Natural killer cell treated with Interleukin-12 subunit alpha and Interleukin-12 subunit beta and Interleukin-15 and Interleukin-18, amount 100 ng/mL, for 72 hours (primary cell): ENCODE results near the gene ALOX12B. TPM values are rescaled to one million over a fixed set of nuclear protein-coding genes. Genes with fewer than 3 reads are reported as not detected.
"Not testable (repeated sequence)": the region's sequence is repeated elsewhere in the genome, so short reads cannot be mapped to it uniquely, and the experiment has no call there.

Experiments
- ATAC-seq, 2 donors: fragments of 150-1000 bp; cut with Tn5 transposase in 1 of 2; sonication (Bioruptor Pico), chemical (Tn5 transposase) in 1 of 2; 2 replicates each; pipeline ENCODE4 v1.10.0; 2021
- DNase-seq: peaks from one replicate; pipeline ENCODE4 v3.0.0; 2022; ENCODE audit warnings: low spot score
- H3K27ac Mint-ChIP-seq, 2 donors: 1 replicate in 1 of 2; 2 replicates in 1 of 2; pipeline ENCODE4 v1.8.0; 2022; ENCODE audit warnings: mixed read lengths in 2 of 2, mild to moderate bottlenecking in 1 of 2, moderate library complexity in 1 of 2
- H3K27me3 Mint-ChIP-seq, 2 donors: 1 replicate in 1 of 2; 2 replicates in 1 of 2; pipeline ENCODE4 v1.8.0; 2022; ENCODE audit warnings: mixed read lengths in 2 of 2
- H3K36me3 Mint-ChIP-seq: one replicate; pipeline ENCODE4 v1.8.0; 2022; ENCODE audit warnings: mixed read lengths
- H3K4me1 Mint-ChIP-seq, 2 donors: 1 replicate in 1 of 2; 2 replicates in 1 of 2; pipeline ENCODE4 v1.8.0; 2022; ENCODE audit warnings: low read depth in 2 of 2, mixed read lengths in 2 of 2, mild to moderate bottlenecking in 1 of 2
- H3K4me3 Mint-ChIP-seq: one replicate; pipeline ENCODE4 v1.8.0; 2022; ENCODE audit warnings: mixed read lengths
- H3K9me3 Mint-ChIP-seq: 2 replicates; pipeline ENCODE4 v1.8.0; 2022; ENCODE audit warnings: mixed read lengths
- total RNA-seq, 2 donors: library from RNA; stranded (reverse); gene quantifications; one replicate each; pipeline ENCODE4 v1.2.3, GENCODE V29; 2022

Gene ALOX12B
- total RNA-seq, 2 donors from 2014 or later: 0.62 TPM; not detected in 1

DNA sequence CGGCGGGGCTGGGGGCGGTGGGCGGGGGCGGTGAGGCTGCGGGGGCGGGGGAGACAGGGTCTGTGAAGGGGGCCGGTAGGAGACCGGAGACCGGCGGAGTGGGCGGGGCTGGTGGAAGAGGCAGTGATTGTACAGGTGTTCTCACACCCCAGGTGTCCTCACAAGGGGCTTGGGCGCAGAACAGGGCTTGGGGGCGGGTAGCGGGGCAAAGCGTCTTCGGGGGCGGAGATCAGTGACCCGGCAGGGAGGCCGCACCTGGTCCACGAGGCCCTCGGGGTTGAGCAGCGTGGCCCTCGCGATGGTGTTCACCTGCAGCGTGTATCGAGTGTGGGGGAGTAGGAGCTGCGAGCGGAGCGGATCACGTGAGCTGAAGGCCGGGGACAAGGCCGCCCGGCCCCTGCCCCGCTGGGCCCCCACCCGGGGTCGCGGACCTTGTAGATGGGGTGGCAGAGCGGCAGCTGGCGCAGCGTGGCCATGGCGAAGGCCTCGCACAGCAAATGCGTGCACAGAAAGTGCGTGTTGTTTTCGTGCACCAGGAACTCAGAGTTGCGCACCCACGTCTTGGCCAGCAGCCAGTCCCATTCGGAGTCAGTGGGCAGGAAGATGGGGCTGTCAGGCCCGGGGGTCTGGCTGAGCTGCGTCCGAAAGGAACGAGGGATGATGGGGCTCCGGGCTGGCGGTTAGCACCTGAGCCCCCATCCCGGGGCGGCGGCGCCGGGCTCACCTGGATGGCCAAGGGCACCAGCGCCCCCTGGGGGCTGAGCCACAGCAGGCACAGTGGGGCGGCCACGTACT, 22.3 kb upstream of the ALOX12B start:
- ATAC-seq (peak; percentile 79 to 86), DNase-seq (peak; percentile 76)
- Mint-ChIP-seq H3K4me3 (no peak overlapping the region), H3K27ac (no peak overlapping the region), H3K4me1 (peaks cover 0 to 9% of the 10 kb centered on the region in 2 donors), H3K9me3 (no peaks in the 10 kb centered on the region), H3K36me3 (no peaks in the 10 kb centered on the region), H3K27me3 (peaks cover 39% of the 10 kb centered on the region in 2 donors)

DNA sequence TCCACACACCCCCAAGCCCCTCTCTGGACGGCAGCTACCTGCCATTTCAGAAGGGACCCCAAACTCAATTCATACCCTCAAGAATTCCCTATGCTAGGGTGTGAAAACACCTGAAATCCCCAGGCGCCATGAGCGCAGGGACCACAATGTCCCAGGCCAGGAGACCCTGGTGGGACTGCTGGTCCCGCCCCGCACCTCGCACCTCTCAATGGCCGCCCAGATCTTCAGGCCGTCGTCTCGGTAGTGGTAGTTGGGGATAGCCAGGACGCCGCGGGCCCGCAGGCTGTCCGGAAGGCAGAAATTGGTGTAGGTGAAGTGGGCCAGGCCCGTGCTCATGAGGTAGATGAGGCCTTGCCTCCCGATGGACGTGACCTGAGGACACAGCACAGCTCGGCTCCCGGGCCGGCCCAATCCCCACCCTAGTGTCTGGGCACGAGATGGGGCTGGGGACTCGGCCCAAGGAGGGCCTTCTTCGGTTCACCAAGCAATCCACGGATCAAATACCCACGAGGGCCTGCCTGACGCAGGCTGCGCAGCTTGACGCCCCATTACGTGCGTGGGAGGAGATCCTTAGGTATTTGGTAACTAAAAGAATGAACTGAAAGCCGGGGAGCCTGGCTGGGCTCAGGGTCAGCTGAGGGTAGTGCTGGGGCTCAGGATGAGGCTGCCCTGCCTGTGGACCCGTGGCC, 21.6 kb upstream of the ALOX12B start:
- no peaks in the 10 kb centered on the region for H3K36me3 Mint-ChIP-seq
- peaks cover 32% of the 10 kb centered on the region in 2 donors for H3K27me3 Mint-ChIP-seq
- no peak overlapping the region for H3K27ac Mint-ChIP-seq
- ATAC-seq (no peak), DNase-seq (no peak)
- H3K9me3 Mint-ChIP-seq: no peaks in the 10 kb centered on the region
- peaks cover 0 to 9% of the 10 kb centered on the region in 2 donors for H3K4me1 Mint-ChIP-seq
- no peak overlapping the region for H3K4me3 Mint-ChIP-seq

- not testable (repeated sequence) for H3K4me3 Mint-ChIP-seq, H3K4me1 Mint-ChIP-seq, DNase-seq, H3K27ac Mint-ChIP-seq, H3K9me3 Mint-ChIP-seq, H3K36me3 Mint-ChIP-seq, ATAC-seq
- H3K27me3 Mint-ChIP-seq: peaks cover 16 to 25% of the 10 kb centered on the region in 2 donors
Measured at GRCh38 chr17:8106980-8107379, 19.5 kb upstream of the ALOX12B start.

- Mint-ChIP-seq H3K9me3 (no peaks in the 10 kb centered on the region), H3K27ac (peak overlapping the region in 1 of 2 donors; percentile 66), H3K27me3 (peaks cover 10 to 18% of the 10 kb centered on the region in 2 donors), H3K4me3 (no peak overlapping the region), H3K36me3 (no peaks in the 10 kb centered on the region), H3K4me1 (peaks cover 0 to 6% of the 10 kb centered on the region in 2 donors)
- ATAC-seq (no peak), DNase-seq (no peak)
Measured at GRCh38 chr17:8105957-8106398, 18.5 kb upstream of the ALOX12B start.

DNA sequence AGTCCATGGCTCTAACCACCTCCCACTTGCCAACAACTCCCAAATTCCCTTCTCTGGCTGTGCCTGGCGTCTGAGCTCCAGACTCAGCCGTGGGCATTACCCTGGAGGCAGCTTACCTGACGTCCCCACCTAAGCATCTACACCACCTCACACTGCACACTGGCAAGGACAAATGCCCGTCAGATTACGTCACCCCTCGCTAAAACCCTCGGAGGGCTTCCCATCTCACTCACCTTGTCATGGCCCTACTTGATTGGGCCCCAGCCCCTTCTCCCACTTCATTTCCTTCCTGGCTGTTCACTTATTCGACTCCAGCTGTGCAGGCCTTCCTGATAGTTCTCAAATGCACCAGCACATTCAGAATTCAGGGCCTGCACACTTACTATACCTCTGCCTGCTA, 17.4 kb upstream of the ALOX12B start:
- Mint-ChIP-seq H3K27ac (no peak overlapping the region), H3K36me3 (no peaks in the 10 kb centered on the region), H3K4me3 (no peak overlapping the region), H3K27me3 (peaks cover 7 to 14% of the 10 kb centered on the region in 2 donors), H3K4me1 (peaks cover 0 to 2% of the 10 kb centered on the region in 2 donors), H3K9me3 (no peaks in the 10 kb centered on the region)
- ATAC-seq: no peak
- no peak for DNase-seq

DNA sequence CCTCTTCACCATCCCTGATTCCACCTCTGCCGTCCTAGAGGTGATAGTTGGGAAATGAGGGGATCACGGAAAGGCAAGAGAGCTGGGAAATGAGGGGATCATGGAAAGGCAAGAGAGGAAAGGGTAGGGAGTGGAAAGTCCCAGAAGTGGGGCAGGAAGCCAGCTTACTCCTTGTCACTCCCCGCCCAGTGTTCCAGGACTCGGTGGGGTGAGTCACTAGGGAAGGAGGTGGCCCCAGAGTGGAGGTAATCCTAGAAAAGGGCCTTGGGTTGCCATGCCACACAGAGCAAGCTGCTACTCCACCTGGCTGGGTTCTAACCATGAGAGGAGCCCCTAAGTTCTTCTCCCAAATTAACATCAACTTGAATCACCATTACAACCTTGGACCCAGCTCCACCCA, 16.0 kb upstream of the ALOX12B start:
- Mint-ChIP-seq H3K4me1 (peaks cover 0 to 2% of the 10 kb centered on the region in 2 donors), H3K36me3 (no peaks in the 10 kb centered on the region), H3K27me3 (peaks cover 7 to 11% of the 10 kb centered on the region in 2 donors), H3K9me3 (no peaks in the 10 kb centered on the region), H3K27ac (no peak overlapping the region), H3K4me3 (no peak overlapping the region)
- no peak for DNase-seq
- ATAC-seq: no peak

- H3K4me1 Mint-ChIP-seq: no peaks in the 10 kb centered on the region
- ATAC-seq (no peak), DNase-seq (no peak)
- no peak overlapping the region for H3K4me3 Mint-ChIP-seq
- no peaks in the 10 kb centered on the region for H3K36me3 Mint-ChIP-seq
- peaks cover 3 to 14% of the 10 kb centered on the region in 2 donors for H3K27me3 Mint-ChIP-seq
- no peak overlapping the region for H3K27ac Mint-ChIP-seq
- H3K9me3 Mint-ChIP-seq: no peaks in the 10 kb centered on the region
Measured at GRCh38 chr17:8101721-8102120, 14.2 kb upstream of the ALOX12B start.

DNA sequence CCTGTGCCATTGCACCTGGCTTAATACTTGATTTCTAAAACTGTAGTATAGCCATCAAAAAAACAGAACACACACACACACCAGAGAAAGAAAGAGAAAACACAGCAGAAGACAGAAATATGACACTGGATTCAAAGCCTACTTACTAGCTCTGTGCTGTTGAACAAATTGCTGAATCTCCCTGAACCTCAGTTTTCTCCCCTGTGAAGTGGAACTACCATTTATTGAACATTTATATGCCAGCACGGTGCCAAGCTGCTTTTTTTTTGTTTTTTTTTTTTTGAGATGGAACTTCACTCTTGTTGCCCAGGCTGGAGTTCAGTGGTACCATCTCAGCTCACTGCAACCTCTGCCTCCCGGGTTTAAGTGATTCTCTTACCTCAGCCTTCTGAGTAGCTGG, 13.2 kb upstream of the ALOX12B start:
- no peak for ATAC-seq
- Mint-ChIP-seq H3K4me3 (no peak overlapping the region), H3K27me3 (peaks cover 0 to 10% of the 10 kb centered on the region in 2 donors), H3K27ac (no peak overlapping the region), H3K4me1 (no peaks in the 10 kb centered on the region), H3K9me3 (no peaks in the 10 kb centered on the region), H3K36me3 (no peaks in the 10 kb centered on the region)
- no peak for DNase-seq

DNA sequence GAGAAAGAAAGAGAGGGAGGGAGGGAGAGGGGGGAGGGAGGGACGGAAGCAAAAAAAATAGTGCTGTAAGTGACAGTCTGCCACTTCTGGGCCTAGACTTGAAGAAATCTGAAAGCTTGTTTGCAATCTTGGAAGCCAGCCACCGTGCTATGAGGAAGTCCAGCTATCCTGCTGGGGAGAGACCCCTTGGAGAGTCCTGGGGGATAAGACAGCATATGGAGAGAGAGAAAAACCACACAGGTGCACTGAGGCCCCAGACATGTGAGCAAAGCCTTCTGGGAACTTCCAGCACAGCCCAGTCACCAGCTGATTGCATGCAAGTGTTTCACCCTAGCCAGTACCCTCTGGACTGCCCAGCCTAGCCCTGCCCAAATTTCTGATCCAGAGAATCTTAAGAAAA, 12.6 kb upstream of the ALOX12B start:
- Mint-ChIP-seq H3K4me1 (no peaks in the 10 kb centered on the region), H3K27me3 (peaks cover 0 to 12% of the 10 kb centered on the region in 2 donors), H3K36me3 (no peaks in the 10 kb centered on the region), H3K27ac (no peak overlapping the region), H3K9me3 (no peaks in the 10 kb centered on the region), H3K4me3 (no peak overlapping the region)
- DNase-seq: no peak
- no peak for ATAC-seq

- H3K27me3 Mint-ChIP-seq: peaks cover 0 to 15% of the 10 kb centered on the region in 2 donors
- ATAC-seq: no peak
- H3K4me1 Mint-ChIP-seq: peaks cover 4 to 6% of the 10 kb centered on the region in 2 donors
- no peak for DNase-seq
- H3K36me3 Mint-ChIP-seq: no peaks in the 10 kb centered on the region
- H3K9me3 Mint-ChIP-seq: no peaks in the 10 kb centered on the region
- H3K27ac Mint-ChIP-seq: no peak overlapping the region
- H3K4me3 Mint-ChIP-seq: no peak overlapping the region
Measured at GRCh38 chr17:8096541-8096940, 9.0 kb upstream of the ALOX12B start.

DNA sequence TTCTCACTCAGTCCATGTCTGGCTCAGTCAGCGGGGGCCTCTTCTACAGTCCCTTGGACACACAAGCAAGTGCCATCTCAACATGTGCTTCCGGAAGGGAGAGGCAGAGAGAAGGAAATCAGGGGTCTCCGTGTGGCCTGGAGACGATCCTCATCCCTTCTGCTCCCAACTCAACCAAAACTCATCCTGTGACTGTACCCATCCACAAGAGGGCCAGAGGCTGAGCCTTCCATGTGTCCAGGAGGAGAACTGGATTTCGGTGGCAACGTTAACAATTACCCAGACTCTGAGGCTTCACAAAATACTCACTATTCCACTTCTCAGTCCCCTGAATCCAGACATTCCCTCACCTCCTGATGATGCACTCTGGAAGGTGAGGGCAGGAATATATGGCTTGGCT, 7.8 kb upstream of the ALOX12B start:
- ATAC-seq (no peak), DNase-seq (no peak)
- H3K4me3 Mint-ChIP-seq: no peak overlapping the region
- no peaks in the 10 kb centered on the region for H3K36me3 Mint-ChIP-seq
- no peaks in the 10 kb centered on the region for H3K9me3 Mint-ChIP-seq
- H3K4me1 Mint-ChIP-seq: peaks cover 4 to 6% of the 10 kb centered on the region in 2 donors
- H3K27me3 Mint-ChIP-seq: peaks cover 6 to 18% of the 10 kb centered on the region in 2 donors
- no peak overlapping the region for H3K27ac Mint-ChIP-seq

- ATAC-seq (peak in 1 of 2 donors; percentile 38), DNase-seq (no peak)
- no peak overlapping the region for H3K27ac Mint-ChIP-seq
- H3K9me3 Mint-ChIP-seq: no peaks in the 10 kb centered on the region
- peaks cover 29 to 33% of the 10 kb centered on the region in 2 donors for H3K27me3 Mint-ChIP-seq
- H3K36me3 Mint-ChIP-seq: no peaks in the 10 kb centered on the region
- H3K4me3 Mint-ChIP-seq: no peak overlapping the region
- peaks cover 4 to 6% of the 10 kb centered on the region in 2 donors for H3K4me1 Mint-ChIP-seq
Measured at GRCh38 chr17:8091033-8091687, 3.6 kb upstream of the ALOX12B start.

DNA sequence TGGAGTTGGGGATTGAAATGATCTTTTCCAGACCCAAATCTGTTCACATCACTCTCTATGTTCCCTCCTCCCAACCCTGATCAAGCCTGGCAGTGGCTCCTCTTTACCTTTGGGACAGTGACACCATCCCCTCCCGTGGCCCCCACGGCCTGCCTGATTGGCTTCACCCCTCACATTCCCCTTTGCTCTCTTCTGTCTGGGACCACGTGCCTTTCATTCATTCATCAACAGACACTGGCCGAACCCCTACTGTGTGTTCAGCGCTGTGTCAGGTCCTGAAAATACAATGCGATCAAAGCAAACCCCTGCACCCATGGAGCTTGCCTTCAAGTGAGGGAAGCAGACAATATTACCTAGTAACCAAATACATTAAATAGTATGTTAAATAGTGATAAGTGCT, 2.2 kb upstream of the ALOX12B start:
- no peak overlapping the region for H3K27ac Mint-ChIP-seq
- no peak for ATAC-seq
- DNase-seq: no peak
- H3K27me3 Mint-ChIP-seq: peaks cover 22 to 33% of the 10 kb centered on the region in 2 donors
- no peak overlapping the region for H3K4me3 Mint-ChIP-seq
- peaks cover 4 to 6% of the 10 kb centered on the region in 2 donors for H3K4me1 Mint-ChIP-seq
- H3K9me3 Mint-ChIP-seq: no peaks in the 10 kb centered on the region
- no peaks in the 10 kb centered on the region for H3K36me3 Mint-ChIP-seq

DNA sequence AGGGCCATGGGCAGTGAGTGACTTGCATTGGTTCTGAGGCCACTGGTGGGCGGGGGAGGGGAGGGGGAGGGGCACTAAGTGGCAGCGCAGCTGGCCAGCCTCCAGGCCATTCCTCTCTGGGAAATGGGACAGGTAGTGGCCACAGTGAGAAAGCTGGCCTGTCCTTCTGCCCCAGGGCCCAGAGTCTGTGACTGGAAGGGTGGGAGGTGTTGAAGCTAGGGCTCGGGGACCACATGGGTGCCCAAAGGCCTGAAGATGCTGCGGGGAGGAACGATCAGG, 375 bp upstream of the ALOX12B start:
- no peak overlapping the region for H3K27ac Mint-ChIP-seq
- no peak for ATAC-seq
- H3K27me3 Mint-ChIP-seq: peaks cover 19 to 33% of the 10 kb centered on the region in 2 donors
- H3K4me3 Mint-ChIP-seq: no peak overlapping the region
- no peaks in the 10 kb centered on the region for H3K9me3 Mint-ChIP-seq
- H3K4me1 Mint-ChIP-seq: no peaks in the 10 kb centered on the region
- no peak for DNase-seq
- no peaks in the 10 kb centered on the region for H3K36me3 Mint-ChIP-seq
